ENCODE measurements around the gene TMUB1.

TMUB1 gene

GRCh38 chr7:151104411-151105235 is 21.3 kb upstream of the TMUB1 start:
- in situ Hi-C loops (cut with MboI; ENCODE audit: low sequenced_read_pairs): no loop called here

DNA sequence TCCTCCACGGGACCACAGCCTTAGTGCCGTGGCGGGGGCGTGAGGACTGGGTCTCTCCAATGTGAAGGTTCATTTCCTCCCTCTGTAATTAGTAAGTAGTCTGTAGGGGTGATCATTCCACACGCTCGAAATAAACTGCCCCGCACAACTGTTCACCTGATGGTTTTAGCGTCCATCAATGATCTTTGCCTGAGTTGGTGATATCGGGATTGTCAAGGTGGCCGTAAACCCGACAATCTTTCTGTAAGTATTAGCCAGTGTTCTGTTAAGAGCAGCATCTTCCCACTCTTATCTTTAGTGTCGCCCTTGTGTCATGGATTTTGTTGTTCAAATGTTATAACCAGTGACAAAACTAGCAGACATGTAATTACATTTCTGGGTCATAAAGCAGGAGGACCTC is 20.7 kb upstream of the TMUB1 start:
- in situ Hi-C loops (cut with MboI; ENCODE audit: low sequenced_read_pairs): no loop called here

- in situ Hi-C loops (cut with MboI; ENCODE audit: low sequenced_read_pairs): no loop called here
Measured at GRCh38 chr7:151102991-151103390, 19.7 kb upstream of the TMUB1 start.

DNA sequence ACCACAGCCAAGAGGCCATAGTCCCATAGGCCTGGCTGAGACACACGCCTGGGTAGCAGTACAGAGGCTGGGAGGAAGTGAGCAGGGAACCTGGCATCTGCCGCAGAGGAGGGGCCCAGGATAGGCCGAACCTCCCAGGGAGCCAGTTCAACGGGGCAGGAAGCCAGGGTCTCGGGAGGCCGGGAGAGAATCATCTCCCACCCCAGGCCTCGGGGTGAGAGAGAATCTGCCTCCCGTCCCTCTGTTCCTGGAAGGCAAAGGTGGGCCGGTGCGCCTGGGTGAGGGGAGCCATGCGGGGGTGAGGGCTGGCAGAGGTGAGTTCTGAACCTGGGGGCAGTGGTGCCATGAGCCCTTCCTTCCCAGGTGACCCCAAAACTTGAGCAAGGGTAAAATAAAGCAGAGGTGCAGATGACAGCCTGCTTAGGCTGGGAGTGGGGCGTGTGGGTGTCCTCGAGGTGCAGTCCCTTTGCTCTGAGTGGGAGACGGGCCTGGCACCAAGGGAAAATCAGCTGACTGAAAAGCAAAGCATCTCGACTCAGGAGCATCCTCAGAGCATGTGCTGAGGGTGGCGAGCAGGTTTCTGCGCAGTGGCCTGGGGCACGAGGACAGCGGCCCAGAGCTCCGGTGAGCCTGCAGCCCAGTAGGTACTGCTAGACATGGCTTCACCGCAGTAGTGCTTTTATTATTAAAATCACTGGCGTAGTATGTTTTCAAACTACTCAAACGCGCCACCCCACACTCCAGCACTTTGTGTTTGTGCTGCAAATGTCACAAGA is 18.5 kb upstream of the TMUB1 start:
- in situ Hi-C loops (cut with MboI; ENCODE audit: low sequenced_read_pairs): no loop called here

GRCh38 chr7:151100921-151101320 is 17.6 kb upstream of the TMUB1 start:
- in situ Hi-C loops (cut with MboI; ENCODE audit: low sequenced_read_pairs): no loop called here

DNA sequence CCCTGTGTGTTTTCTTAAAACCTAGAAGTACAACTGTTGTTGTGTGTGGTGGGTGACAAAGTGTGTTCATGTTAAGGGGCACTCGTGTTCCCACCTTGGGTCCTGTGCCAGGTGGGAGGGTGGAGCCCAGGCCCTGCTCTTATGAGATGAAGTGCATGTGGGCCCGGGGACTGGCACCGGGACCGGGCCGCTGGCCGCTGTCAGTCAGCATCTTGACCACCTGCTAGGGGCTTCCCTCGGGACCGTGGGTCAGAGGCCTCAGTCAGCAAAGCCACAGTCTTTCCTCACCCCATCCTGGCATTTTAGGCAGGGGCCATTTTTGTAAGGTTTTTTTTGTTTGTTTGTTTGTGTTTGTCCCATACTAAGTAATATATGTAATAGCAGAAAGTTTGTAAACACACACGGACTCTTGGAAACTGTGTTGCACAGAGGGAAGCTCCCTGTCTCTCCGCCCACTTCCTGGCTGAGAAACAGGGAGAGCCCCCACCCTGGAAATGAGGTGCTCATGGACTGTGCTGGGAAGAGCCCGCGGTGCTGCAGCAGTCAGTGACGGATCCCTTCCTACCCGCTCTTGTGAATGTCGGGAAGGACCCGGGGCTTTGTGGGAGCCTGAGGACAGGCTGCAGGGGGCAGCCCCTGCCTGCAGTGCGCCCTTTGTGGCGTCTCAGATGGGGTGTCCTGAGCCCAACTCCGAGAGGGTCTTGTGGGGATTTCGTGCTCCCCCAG is 16.4 kb upstream of the TMUB1 start:
- in situ Hi-C loops (cut with MboI; ENCODE audit: low sequenced_read_pairs): no loop called here

DNA sequence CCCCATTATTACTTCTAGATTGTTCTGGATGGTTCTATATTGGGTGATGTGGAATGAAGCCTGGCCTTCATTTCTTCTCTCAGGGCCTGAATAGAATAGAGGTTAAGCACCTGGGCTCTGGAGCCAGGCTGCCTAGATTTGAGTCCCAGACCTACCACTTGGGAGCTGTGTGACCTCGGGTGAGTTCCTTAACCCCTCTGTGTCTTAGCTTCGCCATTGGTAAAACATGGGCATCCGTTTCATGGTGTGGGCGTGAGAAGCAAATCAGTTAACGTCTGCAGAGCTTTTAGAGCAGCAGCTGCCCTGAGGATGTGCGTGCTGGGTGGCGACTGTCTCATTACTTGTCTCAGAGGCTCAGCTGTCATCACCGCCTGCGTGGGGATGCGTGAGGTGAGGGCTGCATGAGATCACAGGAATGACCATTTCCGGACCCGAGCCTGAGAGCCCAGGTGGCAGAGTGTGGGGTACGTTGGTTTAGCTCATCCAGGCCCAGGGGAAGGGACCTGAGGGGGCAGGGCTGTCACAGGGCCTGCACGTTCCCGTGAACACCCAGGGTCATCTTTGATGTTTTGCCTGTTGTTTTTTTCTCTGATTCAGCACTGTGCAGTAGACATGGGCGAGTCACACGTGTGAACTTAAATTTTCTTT is 12.7 kb upstream of the TMUB1 start:
- in situ Hi-C loops (cut with MboI; ENCODE audit: low sequenced_read_pairs): no loop called here

DNA sequence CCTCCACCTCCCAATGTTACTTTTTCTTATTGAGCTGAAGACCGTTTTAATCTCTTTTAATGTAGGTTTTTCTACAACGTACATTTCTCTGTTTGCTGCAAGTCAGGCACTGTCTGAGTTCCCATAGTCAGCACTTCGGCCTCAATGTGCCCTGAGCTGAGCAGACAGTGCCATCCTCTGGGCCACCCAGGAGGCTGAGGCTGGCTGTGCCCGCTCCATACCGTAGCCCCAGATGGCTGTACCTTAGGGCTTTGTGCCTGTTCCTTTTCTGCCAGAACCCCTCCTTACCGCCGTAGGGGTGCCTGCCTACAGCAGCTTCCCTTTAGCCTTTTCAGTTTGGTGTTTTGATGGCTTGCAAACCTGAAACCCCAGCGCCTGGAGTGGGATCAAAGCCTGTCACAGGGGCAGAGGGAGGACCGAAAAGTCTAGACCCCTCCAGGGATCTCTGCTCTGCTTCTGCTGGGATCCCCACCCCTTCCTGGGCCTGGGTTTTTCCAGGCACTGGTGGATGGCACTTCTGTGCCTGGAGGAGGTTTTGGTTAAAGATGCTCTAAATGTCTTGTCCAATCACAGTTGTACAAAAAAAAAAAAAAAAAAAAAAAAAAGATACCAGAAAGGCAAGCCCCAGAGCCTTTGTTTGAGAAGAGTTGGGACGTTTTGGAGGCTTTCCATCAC is 12.0 kb upstream of the TMUB1 start:
- in situ Hi-C loops (cut with MboI; ENCODE audit: low sequenced_read_pairs): no loop called here

- in situ Hi-C loops (cut with MboI; ENCODE audit: low sequenced_read_pairs): no loop called here
Measured at GRCh38 chr7:151094675-151095074, 11.4 kb upstream of the TMUB1 start.

DNA sequence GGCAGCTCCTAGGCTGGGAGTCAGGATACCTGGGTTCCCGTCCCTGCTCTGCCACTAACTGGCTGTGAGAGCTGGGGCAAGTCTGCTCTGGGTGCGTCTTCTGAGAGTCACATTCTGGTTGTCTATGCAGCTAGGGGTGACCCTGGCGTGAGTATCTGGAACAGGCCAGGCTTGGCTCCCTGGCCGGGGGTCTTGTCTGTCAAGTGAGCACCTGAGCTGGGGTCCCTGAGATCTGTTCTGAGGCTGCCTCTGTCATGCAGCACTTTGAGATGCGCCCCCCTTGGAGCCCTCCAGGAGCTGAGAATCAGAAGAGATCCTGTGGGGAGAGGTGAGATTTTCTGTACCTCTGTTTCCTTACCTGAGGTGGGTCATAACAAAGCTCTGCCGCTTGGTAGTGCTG is 10.5 kb upstream of the TMUB1 start:
- in situ Hi-C loops (cut with MboI; ENCODE audit: low sequenced_read_pairs): no loop called here

GRCh38 chr7:151091988-151092387 is 8.7 kb upstream of the TMUB1 start:
- in situ Hi-C loops (cut with MboI; ENCODE audit: low sequenced_read_pairs): no loop called here

- in situ Hi-C loops (cut with MboI; ENCODE audit: low sequenced_read_pairs): no loop called here
Measured at GRCh38 chr7:151091431-151091830, 8.1 kb upstream of the TMUB1 start.

DNA sequence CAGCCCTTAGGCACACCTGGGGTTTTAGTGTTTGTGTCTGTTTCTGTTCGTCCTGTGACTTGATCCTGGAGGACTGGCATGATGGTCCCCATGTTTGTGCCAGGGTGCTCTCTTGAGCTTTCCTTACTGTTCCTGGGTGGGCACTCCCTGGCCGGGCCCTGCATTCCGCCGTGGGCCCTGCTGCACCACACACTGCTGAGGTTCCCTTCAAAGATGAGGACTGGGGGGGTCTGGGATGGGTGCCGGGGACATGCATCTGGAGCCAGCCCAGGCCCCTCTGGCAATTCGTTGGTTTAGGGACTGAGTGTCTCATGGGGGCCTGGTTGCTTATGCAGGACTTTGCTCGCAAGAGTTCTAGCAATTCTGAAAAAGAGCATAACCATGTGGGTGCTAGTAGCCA is 7.7 kb upstream of the TMUB1 start:
- in situ Hi-C loops (cut with MboI; ENCODE audit: low sequenced_read_pairs): no loop called here

GRCh38 chr7:151089893-151090730 is 6.8 kb upstream of the TMUB1 start:
- in situ Hi-C loops (cut with MboI; ENCODE audit: low sequenced_read_pairs): no loop called here

- in situ Hi-C loops (cut with MboI; ENCODE audit: low sequenced_read_pairs): no loop called here
Measured at GRCh38 chr7:151088856-151089699, 5.8 kb upstream of the TMUB1 start.

GRCh38 chr7:151088019-151088855 is 4.9 kb upstream of the TMUB1 start:
- in situ Hi-C loops (cut with MboI; ENCODE audit: low sequenced_read_pairs): no loop called here

- in situ Hi-C loops (cut with MboI; ENCODE audit: low sequenced_read_pairs): no loop called here
Measured at GRCh38 chr7:151087245-151088018, 4.1 kb upstream of the TMUB1 start.

Measured in HL-60/S4 (cell line).